Measurements from ENCODE around the gene TENM3.
"Not testable (repeated sequence)": the region's sequence is repeated elsewhere in the genome, so short reads cannot be mapped to it uniquely, and the experiment has no call there.

The TENM3 gene

GRCh38 chr4:182240161-182241130, 2.8 kb upstream of the TENM3 start:
- Histone ChIP-seq H3K4me3 (ENCODE audit: low read length) (no peak overlapping the region), H3K27ac (ENCODE audit: low read length) (no peak overlapping the region)

GRCh38 chr4:182242260-182242659, 942 bp upstream of the TENM3 start:
- H3K27me3 ChIP-seq (replicated peaks; ENCODE audit: insufficient read depth, low read length); DNase-seq; H4K20me1 ChIP-seq (ENCODE audit: insufficient read depth, low read length); H3K27ac ChIP-seq (ENCODE audit: low read length); H2AFZ ChIP-seq (ENCODE audit: low read length); H3K36me3 ChIP-seq (replicated peaks; ENCODE audit: insufficient read depth, low read length); H3K9ac ChIP-seq (ENCODE audit: low read length); H3K4me1 ChIP-seq (ENCODE audit: low read length); H3K4me3 ChIP-seq (ENCODE audit: low read length); H3K9me2 ChIP-seq (replicated peaks; ENCODE audit: insufficient read depth, low read length); H3F3A ChIP-seq (ENCODE audit: insufficient read depth, low read length); H3K4me2 ChIP-seq (ENCODE audit: low read depth, low read length); H3K79me2 ChIP-seq (ENCODE audit: low read length); H3K9me3 ChIP-seq (replicated peaks; ENCODE audit: insufficient read depth, low read length): not testable (repeated sequence)

More at GRCh38 chr4:182240161-182241130, 2.8 kb upstream of the TENM3 start:
- no peak overlapping the region for H2AFZ ChIP-seq (ENCODE audit: low read length)
- H3K36me3 ChIP-seq (replicated peaks; ENCODE audit: insufficient read depth, low read length), result no peaks in the 10 kb centered on the region
- no peaks in the 10 kb centered on the region for H3K79me2 ChIP-seq (ENCODE audit: low read length)
- TF ChIP-seq EZH2 (optimal IDR thresholded peaks at IDR 0.05; ENCODE audit: low read depth, low read length), result no peak
- TF ChIP-seq EZH2phosphoT487 (IDR thresholded peaks at IDR 0.05; ENCODE audit: low read length), result no peak
- no peak for TF ChIP-seq CTCF (IDR thresholded peaks at IDR 0.05; ENCODE audit: low read length)
- no peak overlapping the region for H3K9ac ChIP-seq (ENCODE audit: low read length)
- no peaks in the 10 kb centered on the region for H3K9me3 ChIP-seq (replicated peaks; ENCODE audit: insufficient read depth, low read length)
- DNase-seq, result no peak
- H4K20me1 ChIP-seq (ENCODE audit: insufficient read depth, low read length), result no peaks in the 10 kb centered on the region
- no peaks in the 10 kb centered on the region for H3K9me2 ChIP-seq (replicated peaks; ENCODE audit: insufficient read depth, low read length)
- no peak overlapping the region for H3K4me2 ChIP-seq (ENCODE audit: low read depth, low read length)
- no peaks in the 10 kb centered on the region for H3K27me3 ChIP-seq (replicated peaks; ENCODE audit: insufficient read depth, low read length)
- H3K4me1 ChIP-seq (ENCODE audit: low read length), result no peaks in the 10 kb centered on the region
- no peaks in the 10 kb centered on the region for H3F3A ChIP-seq (ENCODE audit: insufficient read depth, low read length)

GRCh38 chr4:182242787-182243186, 415 bp upstream of the TENM3 start:
- no peak for DNase-seq
- Histone ChIP-seq H3K9ac (ENCODE audit: low read length) (no peak overlapping the region), H3K27ac (ENCODE audit: low read length) (no peak overlapping the region), H3K79me2 (ENCODE audit: low read length) (no peaks in the 10 kb centered on the region), H2AFZ (ENCODE audit: low read length) (no peak overlapping the region), H3K4me1 (ENCODE audit: low read length) (no peaks in the 10 kb centered on the region), H3K27me3 (replicated peaks; ENCODE audit: insufficient read depth, low read length) (no peaks in the 10 kb centered on the region), H4K20me1 (ENCODE audit: insufficient read depth, low read length) (no peaks in the 10 kb centered on the region), H3K4me2 (ENCODE audit: low read depth, low read length) (no peak overlapping the region), H3K9me3 (replicated peaks; ENCODE audit: insufficient read depth, low read length) (no peaks in the 10 kb centered on the region), H3K4me3 (ENCODE audit: low read length) (no peak overlapping the region), H3K9me2 (replicated peaks; ENCODE audit: insufficient read depth, low read length) (no peaks in the 10 kb centered on the region), H3K36me3 (replicated peaks; ENCODE audit: insufficient read depth, low read length) (no peaks in the 10 kb centered on the region), H3F3A (ENCODE audit: insufficient read depth, low read length) (no peaks in the 10 kb centered on the region)
- no peak for TF ChIP-seq EZH2 (optimal IDR thresholded peaks at IDR 0.05; ENCODE audit: low read depth, low read length)
- no peak for TF ChIP-seq EZH2phosphoT487 (IDR thresholded peaks at IDR 0.05; ENCODE audit: low read length)
- no peak for TF ChIP-seq CTCF (IDR thresholded peaks at IDR 0.05; ENCODE audit: low read length)

DNA sequence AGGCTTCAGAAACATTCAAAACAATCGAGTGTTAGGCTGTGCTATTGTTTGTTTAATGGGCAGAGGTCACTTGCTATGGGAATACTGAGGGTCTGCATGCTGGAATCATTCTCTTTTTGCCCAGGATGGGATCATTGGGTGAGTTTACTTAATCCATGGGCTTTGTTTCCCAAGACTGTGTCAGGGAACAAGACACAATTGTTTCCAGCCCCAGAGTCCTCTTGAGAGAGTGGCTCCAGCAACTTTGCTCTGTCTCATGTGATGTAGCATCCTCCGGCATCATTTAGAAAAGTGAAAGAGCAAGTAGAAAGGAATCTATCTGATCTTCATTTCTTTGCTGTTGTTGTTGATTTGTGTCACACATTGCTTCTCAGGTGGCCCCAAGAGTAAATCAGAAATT, 1.8 kb downstream of the TENM3 start:
- Histone ChIP-seq H3K4me3 (ENCODE audit: low read length) (no peak overlapping the region), H3K4me1 (ENCODE audit: low read length) (no peaks in the 10 kb centered on the region), H3K79me2 (ENCODE audit: low read length) (no peaks in the 10 kb centered on the region), H3K9me2 (replicated peaks; ENCODE audit: insufficient read depth, low read length) (no peaks in the 10 kb centered on the region), H3K36me3 (replicated peaks; ENCODE audit: insufficient read depth, low read length) (no peaks in the 10 kb centered on the region), H3F3A (ENCODE audit: insufficient read depth, low read length) (no peaks in the 10 kb centered on the region), H3K9me3 (replicated peaks; ENCODE audit: insufficient read depth, low read length) (no peaks in the 10 kb centered on the region), H4K20me1 (ENCODE audit: insufficient read depth, low read length) (no peaks in the 10 kb centered on the region), H3K27ac (ENCODE audit: low read length) (no peak overlapping the region), H3K27me3 (replicated peaks; ENCODE audit: insufficient read depth, low read length) (no peaks in the 10 kb centered on the region), H3K4me2 (ENCODE audit: low read depth, low read length) (no peak overlapping the region), H3K9ac (ENCODE audit: low read length) (no peak overlapping the region), H2AFZ (ENCODE audit: low read length) (no peak overlapping the region)
- no peak for TF ChIP-seq EZH2phosphoT487 (IDR thresholded peaks at IDR 0.05; ENCODE audit: low read length)
- TF ChIP-seq EZH2 (optimal IDR thresholded peaks at IDR 0.05; ENCODE audit: low read depth, low read length), result no peak
- TF ChIP-seq CTCF (IDR thresholded peaks at IDR 0.05; ENCODE audit: low read length), result no peak
- DNase-seq, result no peak

All from MM.1S (cell line).